NCI-H82 treated with DMSO at 0.1 percent for 48 hours (cell line): ENCODE data around the gene CHST11.

Experiments used
- DNase-seq: peaks from one replicate; lab custom pipeline; 2025; ENCODE audit not compliant: unreplicated experiment; lab: John Stamatoyannopoulos, UW

Gene CHST11

DNA sequence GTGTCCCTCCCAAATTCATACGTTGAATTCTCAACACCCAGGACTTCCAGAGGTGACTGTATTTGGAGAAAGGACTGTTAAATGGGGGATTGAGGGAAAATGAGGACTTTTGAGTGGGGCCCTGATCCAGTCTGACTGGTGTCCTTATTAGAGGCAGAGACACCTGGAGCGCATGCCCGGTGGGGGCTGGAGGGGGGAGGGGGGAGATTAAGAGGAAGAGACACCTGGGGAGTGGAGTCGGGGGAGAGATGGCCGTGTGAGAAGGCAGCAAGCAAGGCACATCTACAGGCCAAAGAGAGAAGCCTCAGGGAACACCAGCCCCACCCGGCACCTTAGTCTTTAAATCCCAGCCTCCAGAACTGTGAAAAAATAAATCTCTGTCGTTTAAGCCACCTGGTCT lies 291.6 kb downstream of the CHST11 start:
- peak; percentile 2 for DNase-seq

DNA sequence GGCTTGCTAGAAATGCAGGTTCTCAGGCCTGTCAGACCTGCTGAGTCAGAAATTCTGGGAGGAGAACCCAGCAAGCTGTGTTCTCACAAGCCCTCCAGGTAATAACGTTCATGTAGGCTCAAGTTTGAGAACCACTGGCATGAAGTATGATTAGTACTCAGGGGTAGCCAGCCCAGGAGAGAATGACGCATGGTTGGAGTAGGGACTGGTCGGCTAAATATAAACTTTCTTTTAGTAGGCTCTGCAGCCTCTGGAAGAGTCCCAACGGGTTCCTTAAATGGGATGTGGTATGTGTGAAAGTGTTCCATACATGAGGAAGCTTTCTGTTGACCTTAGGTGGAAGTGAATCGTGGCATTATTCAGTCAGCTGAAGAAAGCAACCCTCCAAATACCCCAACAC lies 292.0 kb downstream of the CHST11 start:
- DNase-seq: no peak

- DNase-seq: no peak
These were observed 292.8 kb downstream of the CHST11 start for GRCh38 chr12:104749545-104749944.

DNA sequence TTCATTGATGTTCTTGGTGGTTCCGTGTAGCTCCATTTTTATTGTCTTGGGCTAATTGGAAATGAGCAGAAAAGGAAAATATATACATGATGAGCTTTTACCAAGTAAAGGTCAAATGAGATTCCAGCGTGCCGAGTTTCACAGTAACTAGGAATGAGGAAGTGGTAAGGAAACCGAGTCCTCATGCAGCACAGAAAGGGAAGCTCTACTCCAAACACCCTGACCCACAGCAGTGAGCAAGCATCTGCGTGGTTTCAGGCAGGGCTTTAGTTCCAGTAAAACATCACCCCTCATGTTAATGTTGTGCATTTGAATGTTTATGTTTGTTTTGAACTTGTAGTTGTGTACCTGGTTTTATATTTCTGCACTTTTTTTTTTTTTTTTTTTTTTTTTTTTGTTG lies 293.3 kb downstream of the CHST11 start:
- no peak for DNase-seq

GRCh38 chr12:104751120-104751519 lies 294.4 kb downstream of the CHST11 start:
- no peak for DNase-seq

DNA sequence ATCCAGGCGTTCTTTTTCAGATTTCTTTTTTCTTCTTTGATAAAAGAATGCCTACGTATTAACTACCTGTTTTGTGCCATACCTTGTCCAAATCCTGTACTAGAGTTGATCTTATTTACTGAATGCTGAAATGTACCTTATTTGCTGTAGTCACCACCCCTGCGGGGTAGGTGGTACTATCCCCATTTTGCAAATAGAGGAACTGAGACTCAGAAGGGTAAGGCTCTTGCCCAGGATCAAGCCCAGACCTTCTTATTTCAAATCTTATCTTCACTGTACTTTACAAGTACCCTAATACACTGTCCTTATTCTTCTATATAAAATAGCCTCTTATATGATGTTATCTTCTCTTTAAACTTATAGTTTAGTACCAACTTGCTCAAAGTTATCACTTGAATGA lies 294.8 kb downstream of the CHST11 start:
- DNase-seq: no peak

- no peak for DNase-seq
These were observed 295.3 kb downstream of the CHST11 start for GRCh38 chr12:104752016-104752415.

DNA sequence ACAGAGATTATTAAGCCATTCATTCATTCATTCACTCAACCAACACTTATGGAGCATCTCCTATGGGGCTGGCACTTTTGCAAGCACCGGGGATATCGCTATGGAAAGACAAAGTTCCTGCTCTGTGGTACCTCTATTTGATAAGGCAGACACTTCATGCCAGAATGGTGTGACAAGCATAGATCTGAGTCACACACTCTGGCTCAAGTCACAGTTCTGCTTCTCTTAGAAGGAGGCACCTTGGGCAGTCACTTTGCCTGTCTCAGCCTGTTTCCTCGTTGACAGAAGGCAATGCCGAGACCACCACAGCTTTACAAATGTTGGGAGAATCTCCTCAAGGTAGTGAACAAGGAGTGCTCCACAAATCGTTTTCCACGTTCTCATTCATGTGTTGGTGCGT lies 296.1 kb downstream of the CHST11 start:
- DNase-seq: no peak

DNA sequence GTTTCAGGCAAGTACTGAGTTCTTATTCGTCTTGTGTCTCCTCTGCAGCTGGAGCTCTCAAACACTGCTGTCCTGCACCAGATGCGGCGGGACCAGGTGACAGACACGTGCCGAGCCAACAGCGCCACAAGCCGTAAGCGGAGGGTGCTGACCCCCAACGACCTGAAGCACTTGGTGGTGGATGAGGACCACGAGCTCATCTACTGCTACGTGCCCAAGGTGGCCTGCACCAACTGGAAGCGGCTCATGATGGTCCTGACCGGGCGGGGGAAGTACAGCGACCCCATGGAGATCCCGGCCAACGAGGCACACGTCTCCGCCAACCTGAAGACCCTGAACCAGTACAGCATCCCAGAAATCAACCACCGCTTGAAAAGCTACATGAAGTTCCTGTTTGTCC lies 300.2 kb downstream of the CHST11 start:
- no peak for DNase-seq

DNA sequence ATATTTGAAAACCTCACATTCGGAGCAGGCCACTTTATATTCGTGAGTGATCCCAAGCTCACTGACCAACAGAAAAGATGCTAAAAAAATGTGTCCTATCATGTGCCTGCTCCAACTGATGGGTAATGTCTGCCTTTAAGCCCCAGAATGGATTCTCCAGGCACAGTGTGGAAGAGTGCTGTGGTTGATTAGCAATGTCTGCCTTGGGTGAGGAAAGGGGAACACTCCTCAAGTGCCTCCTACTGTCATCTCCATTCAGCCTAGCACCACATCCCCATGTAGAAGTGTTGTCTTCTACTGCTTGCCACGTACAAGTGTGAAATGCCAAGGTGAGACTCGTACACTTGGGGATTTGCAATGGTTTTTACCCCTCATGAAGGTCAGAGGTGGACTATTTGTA lies 302.0 kb downstream of the CHST11 start:
- DNase-seq: no peak

DNA sequence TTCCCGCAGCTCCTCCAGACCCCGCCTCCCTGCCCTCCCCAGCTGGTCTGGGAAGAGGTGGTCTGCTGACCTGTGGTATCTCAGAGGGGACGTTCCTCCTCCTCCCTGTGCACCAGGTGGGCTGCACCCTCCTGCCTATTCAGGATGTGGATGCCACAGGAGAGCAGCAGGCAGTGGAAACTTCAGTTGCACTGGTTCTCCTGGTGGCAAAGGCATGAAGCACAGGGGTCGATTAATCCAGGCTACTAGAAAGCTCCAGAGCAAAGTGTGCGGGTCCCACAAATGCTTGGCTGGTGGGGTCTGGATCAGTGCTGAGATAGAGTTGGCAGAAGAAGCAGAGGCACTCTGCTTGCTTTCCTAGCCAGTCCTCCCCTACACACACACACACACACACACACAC lies 304.3 kb downstream of the CHST11 start:
- DNase-seq: no peak

GRCh38 chr12:104761611-104762010 lies 304.9 kb downstream of the CHST11 start:
- no peak for DNase-seq

GRCh38 chr12:104763168-104763805 lies 306.5 kb downstream of the CHST11 start:
- DNase-seq: no peak

- DNase-seq: no peak
These were observed 307.7 kb downstream of the CHST11 start for GRCh38 chr12:104764225-104765091.

GRCh38 chr12:104767261-104767660 lies 310.5 kb downstream of the CHST11 start:
- DNase-seq: no peak

DNA sequence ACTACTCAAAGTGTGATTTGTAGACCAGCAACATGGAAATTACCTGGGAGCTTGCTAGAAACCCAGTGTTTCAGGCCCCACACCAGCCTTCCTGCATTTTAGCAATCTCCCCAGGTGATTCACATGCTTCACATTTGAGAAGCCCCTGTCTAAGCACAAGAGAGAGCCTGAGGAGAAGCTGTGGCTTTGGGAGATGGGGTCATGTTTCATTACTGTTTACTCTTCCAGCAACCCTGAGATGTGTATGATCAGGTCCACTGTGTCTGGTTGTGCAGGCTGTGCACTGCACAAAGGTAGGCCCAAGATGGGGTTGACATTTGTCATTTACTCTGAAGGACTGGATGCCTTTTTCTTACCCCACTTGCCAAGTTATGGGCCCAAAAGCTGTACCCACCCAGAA lies 311.3 kb downstream of the CHST11 start:
- DNase-seq: no peak

DNA sequence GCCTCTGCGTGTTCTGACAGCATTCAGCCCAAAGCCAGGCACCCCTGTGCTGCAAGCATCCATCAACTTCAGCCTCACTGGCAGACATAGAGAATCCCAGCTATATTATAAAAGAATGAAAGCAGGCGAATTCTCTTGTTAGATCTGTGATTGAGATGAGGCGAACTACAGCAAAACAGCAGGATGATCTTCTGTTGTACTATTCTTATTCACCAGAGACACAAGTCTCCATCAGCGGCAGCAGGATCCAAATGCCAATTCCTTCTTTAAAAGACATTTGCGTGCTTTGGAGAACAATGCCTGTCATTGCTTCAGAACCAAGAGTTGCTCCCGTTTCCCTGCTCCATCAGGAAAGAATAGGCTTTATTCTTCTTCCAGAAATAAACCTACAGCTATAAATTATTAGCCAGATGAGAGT lies 312.4 kb downstream of the CHST11 start:
- no peak for DNase-seq

DNA sequence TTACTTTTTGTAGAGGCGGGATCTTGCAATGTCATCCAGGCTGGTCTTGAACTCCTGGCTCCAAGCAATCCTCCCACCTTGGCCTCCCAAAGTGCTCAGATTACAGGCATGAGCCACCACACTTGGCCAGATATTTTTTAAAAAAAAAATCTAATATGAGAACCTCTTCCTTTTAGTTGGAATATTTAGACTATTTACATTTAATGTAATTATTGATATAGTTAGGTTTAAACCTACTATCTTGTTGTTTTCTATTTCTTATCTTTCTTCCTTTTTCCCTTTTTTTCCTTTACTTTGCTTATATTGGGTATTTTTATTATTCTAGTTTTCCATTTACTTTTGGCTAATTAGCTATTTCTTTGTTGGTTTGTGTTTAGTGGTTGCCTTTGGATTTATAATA lies 315.6 kb downstream of the CHST11 start:
- DNase-seq: no peak

DNA sequence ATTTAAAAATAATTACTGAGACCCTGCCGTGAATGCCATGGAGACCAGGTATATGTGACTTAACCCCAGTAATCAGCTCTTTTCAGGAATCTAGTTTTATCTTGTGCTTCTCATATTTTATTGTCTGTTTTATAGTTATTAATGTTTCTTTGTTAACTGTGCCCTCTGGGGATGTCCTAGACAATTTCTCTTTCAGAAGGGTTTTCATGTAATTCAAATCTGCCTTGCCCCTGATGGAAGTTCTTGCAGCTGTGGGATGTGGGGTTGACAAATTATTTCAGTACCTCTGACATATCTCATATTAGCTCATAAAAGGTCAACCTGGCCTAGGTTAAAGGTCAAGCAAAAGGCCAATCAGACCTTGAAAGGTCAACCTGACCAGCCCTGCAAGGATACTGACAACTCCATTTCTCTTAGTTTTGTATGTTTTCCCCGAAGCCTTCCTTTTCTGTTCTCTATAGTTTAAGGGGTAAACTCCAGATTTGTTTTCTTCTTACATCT lies 319.0 kb downstream of the CHST11 start:
- no peak for DNase-seq

DNA sequence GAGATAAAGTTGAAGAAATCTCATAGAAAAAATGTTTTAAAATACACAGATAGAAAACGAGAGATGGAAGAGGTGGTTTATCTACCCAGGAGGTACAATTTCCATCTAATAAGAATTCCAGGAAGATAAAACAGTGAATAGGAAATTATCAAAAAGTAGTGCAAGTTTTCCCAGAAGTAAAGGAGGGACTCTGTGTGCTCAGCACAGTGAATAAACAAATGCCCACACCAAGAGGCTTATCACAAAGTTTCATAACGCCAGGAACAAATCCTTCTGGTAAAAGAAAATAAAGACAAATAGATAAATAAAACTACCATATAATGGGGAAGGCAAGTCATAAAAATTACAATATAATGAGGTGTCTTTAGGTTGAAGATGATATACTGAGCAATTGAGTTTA lies 322.4 kb downstream of the CHST11 start:
- DNase-seq: no peak

DNA sequence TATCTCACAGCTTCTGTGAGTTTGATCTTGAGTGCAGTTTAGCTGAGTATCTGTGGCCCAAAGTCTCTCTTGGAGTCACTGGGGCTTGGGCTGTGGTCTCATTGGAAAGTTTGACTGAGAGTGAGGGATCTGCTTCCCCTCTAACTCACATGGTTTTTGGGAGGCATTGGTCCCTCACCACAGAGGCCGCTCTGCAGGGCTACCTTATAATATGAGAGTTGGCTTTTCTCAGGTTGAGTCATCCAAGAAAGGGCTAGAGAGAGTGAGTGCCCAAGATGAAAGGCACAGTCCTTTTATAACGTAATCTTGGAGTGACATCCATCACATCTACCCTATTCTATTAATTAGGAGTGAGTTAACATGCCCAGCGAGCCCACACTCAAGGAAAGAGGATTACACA lies 325.5 kb downstream of the CHST11 start:
- no peak for DNase-seq

DNA sequence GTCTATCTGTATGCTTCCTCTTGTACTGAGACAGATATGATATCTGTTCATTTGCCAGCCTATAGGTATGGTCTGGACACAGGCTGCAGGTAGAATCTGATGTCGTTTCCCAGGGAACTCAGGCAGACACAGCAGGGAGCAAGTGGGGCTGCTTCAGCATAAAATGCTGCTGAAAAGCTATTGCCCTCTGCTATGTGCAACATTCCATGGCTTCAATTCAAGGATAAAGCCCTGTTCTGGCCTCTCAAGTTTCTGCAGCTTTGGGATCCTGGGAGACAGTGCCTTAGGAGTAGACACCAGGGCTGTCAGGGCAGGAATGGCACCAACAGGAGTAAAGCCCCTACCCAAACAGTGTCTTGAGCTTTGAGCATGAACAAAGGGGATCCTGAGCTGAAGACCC lies 327.8 kb downstream of the CHST11 start:
- DNase-seq: no peak
